NCI-H748 (cell line): ENCODE data around the gene GOLPH3.

Experiments used
- DNase-seq: peaks from one replicate; lab custom pipeline; 2025; ENCODE audit not compliant: unreplicated experiment; lab: John Stamatoyannopoulos, UW

The GOLPH3 gene

GRCh38 chr5:32172186-32172911 lies 1.8 kb downstream of the GOLPH3 start:
- DNase-seq: peak; percentile 67

DNA sequence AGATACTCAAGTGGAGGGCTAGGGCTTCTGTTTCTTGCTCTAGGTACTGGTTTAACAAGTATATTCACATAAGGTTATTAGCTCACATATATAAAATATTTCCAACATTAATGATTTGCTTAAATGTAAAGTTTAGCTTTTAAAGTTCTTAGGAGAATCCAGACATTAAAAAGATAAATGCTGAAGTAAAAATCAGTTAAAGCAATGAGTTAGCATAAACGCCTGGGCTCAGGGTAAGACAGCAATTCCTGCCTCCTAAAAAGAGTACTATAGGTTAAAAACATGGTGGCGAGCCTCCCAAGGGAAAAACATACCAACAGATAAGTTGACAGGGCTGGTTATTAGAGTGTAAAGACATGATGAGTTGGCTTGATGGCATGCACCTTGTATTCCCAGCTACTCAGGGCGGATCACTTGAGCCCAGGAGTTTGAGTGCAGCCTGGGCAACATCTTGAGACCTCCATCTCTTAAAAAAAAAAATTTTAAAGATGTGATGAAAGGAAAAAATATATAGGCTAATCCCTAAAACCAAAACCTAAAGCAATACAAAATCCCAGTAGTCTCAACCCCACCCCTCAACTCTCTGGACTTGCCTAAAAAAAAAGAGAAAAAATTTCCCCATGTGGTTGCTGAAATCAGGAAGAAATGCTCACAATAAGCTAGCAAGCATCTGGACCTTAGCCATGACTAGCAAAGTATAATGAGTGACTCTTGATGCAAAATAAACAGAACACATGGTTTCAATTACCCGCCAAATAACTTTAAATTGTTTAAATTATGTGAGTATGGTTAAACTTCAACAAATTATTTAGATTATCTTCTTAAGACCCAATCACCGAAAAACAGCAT lies 3.6 kb downstream of the GOLPH3 start:
- no peak for DNase-seq

- no peak for DNase-seq
Observed at GRCh38 chr5:32168460-32169033, 5.6 kb downstream of the GOLPH3 start.

DNA sequence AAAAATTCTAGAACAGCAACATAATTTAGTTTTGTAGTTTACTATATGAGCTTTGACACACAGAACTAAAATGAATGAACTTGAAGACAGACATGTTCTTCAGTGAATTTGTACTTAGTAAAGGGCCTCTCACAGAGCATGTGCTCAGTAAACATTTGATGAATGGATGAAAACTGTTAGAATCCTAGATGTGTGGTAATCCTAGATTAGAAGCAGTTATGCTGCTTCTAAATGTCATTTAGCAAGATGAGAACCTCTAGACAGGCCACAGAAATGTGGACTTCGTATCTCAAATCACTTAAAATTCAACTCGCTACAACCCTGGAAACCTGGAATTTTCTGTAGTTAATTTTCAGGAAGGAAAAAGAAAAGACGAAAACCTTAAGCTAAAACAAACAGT lies 8.5 kb downstream of the GOLPH3 start:
- DNase-seq: no peak

DNA sequence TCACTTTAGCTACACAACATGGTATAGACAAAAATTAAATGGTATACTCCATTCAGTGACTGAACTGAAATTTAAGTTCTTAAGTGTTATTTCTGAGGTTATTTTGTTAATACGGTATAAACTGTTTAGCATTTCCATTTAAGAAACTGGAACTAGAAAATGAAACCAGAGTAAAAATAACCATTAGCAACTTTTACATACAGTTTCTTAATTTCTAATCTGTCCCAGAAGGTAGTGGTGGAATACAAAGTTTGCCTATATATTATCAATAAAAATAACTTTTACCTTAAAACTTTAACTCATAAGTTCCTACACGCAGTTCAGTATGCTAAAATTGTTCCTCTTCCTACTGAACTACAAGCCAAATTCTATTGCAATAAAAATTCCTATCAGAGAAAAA lies 10.3 kb downstream of the GOLPH3 start:
- no peak for DNase-seq

DNA sequence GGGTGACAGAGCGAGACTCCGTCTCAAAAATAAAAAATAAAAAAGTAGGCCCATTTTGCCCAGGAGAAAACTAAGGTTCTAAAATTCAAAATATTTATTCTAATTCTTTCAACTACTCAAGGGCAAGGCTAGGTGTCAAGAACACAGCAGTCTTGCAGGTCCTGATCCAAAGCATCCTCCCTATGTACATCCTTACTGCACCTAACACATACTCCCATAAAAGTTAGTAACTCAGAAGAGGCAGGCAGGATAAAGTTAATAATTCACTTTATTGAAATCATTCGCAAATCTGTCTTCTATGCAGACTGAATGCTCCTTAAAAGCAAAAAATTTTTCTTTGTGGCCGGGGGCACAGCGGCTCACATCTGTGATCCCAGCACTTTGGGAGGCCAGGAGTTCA lies 11.1 kb downstream of the GOLPH3 start:
- no peak for DNase-seq

- DNase-seq: no peak
Observed at GRCh38 chr5:32160228-32160627, 13.9 kb downstream of the GOLPH3 start.

GRCh38 chr5:32159328-32160072 lies 14.6 kb downstream of the GOLPH3 start:
- no peak for DNase-seq

DNA sequence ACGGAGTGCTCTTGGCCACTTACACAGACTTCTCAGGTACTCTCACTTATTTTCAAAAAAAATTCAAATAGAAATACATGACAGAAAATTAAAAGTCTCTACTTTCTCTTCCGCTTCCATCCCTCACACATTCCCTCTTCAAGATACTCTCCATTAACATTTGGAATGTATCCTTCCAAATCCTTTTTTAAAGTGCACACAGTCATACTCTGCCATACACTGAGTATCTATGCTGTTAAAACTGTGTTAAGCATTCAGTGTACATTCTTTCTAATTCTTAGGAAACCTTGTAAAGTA lies 15.5 kb downstream of the GOLPH3 start:
- no peak for DNase-seq

DNA sequence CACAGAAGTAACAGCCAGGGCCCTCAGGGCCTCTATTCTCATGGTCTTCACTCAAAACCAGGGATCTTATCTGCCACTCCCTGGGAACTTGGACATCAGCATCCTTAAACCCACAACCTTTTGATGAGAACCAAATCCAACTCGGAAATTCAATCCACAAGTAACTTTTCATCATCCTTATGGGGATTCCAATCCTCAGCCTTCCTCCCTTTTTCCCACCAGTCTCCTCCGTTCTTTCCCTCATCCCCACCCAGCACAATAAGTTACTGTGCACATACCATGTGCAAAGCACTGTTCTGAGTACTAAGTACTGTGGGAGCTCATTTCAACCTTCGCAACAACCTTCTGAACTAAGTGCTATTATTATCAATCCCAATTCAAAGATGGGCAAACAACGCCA lies 17.0 kb downstream of the GOLPH3 start:
- no peak for DNase-seq

- no peak for DNase-seq
Observed at GRCh38 chr5:32156635-32157034, 17.5 kb downstream of the GOLPH3 start.

DNA sequence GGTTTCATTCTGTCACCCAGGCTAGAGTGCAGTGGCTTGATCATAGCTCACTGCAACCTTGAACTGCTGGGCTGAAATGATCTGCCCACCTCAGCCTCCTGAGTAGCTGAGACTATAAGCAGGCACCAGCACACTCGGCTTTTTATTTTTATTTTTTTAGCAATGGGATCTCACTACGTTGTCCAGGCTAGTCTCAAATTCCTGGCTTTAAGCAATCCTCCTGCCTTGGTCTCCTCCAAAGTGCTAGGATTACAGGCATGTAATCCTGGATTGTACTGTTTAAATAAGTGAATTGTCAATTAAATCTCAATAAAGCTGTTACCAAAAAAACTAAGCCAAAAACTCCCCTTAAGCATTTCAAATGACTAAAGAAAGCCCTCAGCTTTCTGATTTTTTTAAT lies 18.9 kb downstream of the GOLPH3 start:
- DNase-seq: no peak

DNA sequence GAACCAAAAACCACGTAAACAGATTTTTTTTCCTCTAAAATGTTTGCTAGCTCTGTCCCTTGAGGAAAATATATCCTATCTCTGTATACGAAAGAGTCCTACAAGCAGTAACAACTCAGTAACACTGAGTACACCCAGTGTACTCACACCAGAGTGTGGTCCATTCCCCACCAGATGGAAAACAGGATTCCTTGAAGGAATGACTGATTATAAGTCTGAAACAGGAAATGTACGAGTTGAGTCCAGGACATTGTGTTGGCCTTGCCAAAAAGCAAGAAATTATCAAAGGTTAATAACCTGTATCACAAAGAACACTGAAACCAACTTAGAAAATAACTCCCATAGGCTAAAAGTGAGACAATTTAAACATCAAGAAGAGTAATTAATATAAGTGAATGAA lies 20.4 kb downstream of the GOLPH3 start:
- DNase-seq: no peak

DNA sequence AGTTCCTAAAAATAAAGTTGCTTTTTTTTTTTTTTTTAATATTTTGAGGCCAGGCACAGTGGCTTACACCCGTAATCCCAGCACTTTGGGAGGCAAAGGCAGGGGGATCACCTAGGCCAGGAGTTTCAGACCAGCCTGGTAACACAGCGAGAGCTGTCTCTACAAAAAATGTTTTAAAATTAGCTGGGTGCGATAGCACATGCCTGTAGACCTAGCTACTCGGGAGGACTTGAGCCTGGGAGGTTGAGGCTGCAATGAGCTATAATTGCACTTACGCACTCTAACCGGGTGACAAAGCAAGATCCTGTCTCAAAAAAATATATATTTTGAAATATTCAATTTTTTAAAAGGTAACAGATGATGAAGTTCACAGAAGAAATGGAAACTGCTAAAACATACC lies 22.9 kb downstream of the GOLPH3 start:
- no peak for DNase-seq

GRCh38 chr5:32150366-32150765 lies 23.8 kb downstream of the GOLPH3 start:
- DNase-seq: no peak

- DNase-seq: no peak
Observed at GRCh38 chr5:32147959-32148358, 26.2 kb downstream of the GOLPH3 start.

DNA sequence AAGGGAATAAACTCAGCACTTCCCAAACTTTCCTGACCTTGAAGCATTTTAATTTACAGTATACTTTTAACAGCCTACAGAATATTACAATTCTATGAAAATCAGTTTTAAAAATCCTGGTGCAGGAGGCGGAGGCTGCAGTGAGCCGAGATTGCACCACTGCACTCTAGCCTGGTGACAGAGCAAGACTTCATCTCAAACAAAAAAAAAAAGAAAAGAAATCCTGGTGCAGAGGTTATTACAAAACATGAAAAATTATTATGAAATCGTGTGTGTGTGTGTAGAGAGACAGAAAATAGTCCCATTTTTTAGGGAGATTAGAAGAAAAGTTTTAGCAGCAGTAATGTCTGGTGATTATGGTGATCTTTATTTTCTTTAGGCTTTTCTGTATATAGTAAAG lies 26.9 kb downstream of the GOLPH3 start:
- DNase-seq: no peak

DNA sequence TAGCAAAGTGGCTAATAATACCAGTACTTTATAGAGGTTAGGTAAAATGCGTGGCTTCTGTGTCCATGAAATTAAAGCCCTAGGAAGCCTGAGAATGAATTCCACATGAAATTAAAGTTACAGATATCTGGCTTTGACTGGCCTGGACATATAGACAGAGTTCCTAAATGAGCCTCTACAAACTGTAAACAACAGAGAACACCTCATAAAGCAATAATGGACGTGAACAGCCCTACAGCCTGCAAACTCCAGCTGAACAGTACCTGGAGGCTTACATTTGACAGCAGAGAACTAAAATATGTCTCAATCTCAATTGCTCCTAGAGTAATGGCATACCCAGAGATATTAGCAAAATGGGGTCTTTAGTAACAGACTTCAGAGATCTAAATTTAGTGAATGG lies 28.7 kb downstream of the GOLPH3 start:
- no peak for DNase-seq

DNA sequence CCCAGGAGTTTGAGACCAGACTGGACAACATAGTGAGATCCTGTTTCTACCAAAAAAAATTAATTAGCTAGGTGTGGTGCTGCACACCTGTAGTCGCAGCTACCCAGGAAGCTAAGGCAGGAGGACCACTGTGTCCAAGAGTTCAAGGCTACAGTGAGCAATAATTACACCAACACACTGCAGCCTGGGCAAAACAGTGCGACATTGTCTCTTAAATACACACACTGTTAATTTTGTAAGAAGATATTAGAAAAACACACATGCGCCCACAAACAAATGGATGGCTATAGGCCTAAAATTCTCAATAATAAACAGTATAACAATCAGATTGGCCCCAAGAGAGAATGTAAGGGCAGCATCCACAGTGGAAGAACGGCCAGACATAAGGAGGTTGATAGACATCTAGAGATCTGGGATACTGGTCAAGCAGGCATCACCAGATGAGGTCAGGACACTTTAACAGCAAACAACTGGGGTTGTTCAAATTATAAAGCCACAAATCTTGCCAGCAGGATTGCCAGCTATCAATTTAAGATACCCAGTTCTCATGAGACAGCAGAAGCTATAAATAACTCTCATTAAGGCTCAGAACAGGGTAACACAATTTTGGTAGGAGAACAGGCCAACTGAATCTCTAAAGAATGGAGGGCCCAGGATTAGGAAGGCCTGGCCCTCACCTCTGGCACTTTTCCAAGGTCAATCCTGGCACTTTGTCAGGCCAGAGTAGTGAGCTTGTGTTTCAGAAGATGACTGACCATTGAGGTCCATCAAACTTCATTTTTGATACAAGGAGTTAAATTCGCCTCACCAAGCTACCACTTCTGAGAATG lies 29.5 kb downstream of the GOLPH3 start:
- DNase-seq: no peak

- no peak for DNase-seq
Observed at GRCh38 chr5:32143617-32144377, 30.3 kb downstream of the GOLPH3 start.
